Amygdala (tissue), 56 donors: ENCODE data around the gene HRAS.

Experiments
- DNase-seq, 56 donors: peaks; one replicate each; lab custom pipeline; 2025; lab: John Stamatoyannopoulos, UW

The HRAS gene

DNA sequence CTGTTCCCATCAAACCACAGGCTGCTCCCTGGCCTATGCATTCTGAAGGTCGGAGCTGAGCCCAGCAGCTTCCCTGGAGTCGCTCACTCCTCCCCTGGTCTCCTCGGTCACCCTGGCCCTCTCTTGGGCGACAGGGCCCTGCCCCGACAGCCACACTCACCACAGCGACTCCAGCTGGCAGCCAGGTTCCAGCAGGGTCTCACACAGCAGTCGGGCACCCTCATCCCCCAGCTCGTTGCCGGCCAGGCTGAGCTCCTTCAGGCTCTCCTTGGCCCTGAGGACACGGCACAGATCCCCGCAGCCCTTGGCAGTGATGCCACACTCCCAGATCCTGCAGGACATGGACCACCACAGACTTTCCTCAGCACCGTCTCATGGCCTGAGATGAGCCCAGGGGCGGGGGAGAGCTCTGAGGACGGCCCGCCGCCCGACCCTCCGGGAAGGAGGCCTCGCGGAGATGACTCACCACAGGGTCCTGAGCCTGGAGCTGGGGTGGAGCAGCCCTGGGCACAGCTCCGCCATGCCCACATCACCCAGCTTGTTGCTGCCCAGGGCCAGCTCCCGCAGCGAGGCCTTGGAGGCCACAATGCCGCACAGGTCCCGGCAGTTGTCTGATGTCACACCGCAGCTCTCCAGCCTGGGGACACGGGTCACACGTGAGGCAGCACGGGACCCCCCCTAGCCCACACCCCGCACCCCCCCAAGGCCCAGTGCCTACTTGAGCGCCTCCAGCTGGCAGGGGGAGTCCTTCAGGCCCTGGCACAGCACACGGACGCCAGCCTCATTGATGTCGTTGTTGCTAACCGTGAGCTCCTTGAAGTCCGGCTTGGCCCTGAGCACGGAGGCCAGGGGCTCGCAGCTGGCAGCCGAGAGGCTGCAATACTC lies 36.8 kb downstream of the HRAS start:
- DNase-seq, result no peak

- no peak for DNase-seq
These were observed 37.6 kb downstream of the HRAS start for GRCh38 chr11:497565-498296.

DNA sequence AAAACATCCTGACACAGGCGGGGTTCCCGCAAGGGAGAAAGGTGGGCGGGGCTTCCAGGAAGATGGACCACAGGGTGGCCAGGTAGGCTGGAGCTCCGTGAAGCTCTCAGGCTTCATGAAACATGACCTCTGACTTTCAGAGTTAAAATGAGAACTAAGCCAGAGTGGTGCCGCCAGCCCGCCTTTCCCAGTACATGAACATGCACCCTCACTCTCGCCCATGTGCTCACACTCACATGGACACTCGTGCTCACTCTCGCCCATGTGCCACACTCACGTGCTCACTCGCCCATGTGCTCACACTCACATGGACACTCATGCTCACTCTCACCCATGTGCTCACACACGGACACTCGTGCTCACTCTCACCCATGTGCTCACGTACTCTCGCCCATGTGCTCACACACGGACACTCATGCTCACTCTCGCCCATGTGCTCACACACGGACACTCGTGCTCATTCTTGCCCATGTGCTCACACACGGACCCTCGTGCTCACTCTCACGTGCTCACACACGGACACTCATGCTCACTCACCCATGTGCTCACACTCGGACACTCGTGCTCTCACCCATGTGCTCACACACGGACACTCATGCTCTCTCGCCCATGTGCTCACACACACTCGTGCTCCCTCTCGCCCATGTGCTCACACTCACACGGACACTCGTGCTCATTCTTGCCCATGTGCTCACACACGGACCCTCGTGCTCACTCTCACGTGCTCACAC lies 38.4 kb downstream of the HRAS start:
- peak in 1 of 56 donors; percentile 42 for DNase-seq

GRCh38 chr11:495537-495931 lies 39.8 kb downstream of the HRAS start:
- no peak for DNase-seq

DNA sequence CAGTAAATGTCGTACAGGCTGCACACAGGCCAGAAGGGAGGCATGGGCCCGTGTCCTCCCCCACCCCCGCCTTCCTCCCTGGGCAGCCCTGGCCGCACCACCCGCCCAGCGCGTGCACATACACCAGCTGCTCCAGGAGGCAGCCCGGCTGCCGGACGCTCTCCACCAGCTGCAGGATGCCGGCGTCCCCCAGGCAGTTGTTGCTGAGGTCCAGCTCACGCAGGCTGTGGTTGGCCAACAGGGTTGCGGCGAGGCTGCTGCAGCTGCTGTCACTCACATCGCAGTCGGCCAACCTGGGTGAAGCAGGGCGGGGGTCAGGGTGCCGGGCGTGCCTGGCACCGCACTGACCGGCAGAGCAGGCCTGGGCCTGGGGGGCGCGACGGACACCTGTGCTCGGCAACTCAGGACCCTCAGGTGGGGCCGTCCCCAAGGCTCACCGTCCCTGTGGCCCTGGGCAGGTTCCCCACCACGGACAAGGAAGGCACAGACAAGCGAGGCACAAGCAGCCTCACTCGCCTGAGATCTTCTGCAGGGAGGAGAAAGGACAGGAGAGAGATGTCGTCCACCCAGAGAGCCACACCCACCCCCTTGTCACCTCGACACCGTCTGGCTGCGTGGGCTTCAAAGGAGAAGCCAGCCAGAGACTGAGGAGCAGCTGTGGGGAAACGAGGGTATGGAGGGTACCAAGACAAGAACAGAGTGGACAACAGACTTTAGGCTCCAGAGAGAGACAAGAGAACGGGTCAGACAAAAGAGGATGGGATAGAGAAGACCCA lies 40.4 kb downstream of the HRAS start:
- peak in 52 of 56 donors; percentile 25 to 94 (median 73) for DNase-seq

GRCh38 chr11:492427-493226 lies 42.7 kb downstream of the HRAS start:
- no peak for DNase-seq

DNA sequence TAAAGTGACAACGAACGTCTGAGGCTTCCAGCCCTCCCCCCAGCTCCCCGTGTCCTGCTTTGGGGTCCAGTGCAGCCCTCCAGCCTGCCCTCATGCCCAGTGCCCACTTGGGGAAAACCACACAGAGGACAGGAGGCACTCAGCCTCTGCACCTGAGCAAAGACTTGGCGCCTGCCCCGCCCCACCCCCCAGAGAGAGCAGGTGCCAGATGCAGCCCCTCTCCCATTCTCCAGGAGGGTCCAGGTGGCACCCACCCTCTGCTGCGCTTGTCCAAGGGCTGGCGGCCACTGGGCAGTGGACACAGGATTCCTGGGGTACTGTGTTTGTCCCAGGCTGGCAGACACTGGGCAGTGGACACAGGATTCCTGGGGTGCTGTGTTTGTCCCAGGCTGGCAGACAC lies 44.0 kb downstream of the HRAS start:
- no peak for DNase-seq

DNA sequence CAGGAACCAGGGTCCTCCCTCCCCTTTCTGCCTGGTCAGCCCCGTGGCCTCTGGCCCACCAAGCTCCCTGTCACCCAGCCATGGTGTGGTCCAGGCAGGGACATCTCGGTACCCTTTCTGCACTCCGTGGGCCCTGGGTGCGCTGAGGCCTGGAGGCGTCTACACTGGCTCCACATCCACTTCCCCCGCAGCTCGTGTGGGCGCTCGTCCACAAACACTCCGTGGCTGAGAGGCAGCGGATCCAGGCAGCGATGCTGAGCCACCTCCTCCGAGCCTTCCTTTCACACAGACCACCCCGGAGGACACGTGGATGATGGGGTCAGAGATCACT lies 44.5 kb downstream of the HRAS start:
- no peak for DNase-seq

DNA sequence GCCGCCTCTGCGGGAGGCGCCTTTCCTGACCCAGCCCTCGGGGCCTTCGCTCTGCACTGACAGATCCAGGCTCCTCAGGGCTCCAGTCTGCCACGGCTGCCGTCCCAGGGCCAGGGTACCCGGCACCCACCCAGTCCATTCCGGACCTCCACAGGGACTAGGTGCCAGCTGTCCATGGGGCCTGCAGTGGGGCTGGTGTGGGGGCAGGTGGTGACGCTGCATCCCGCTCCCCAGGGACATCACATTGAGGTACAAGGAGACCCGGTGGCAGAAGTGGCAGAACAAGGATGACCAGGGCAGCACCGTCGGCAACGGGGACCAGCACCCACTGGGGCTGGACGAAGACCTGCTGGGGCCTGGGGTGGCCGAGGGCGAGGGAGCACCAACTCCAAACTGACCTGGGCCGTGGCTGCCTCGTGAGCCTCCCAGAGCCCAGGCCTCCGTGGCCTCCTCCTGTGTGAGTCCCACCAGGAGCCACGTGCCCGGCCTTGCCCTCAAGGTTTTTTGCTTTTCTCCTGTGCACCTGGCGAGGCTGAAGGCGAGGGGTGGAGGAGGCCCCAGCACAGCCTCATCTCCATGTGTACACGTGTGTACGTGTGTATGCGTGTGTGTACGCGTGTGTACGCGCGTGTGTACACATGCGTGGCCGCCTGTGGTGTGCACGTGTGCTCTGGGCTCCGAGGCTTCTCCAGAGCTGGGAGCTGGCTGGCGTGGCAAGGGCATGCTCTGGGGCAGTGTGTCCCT lies 45.0 kb downstream of the HRAS start:
- DNase-seq, result no peak

DNA sequence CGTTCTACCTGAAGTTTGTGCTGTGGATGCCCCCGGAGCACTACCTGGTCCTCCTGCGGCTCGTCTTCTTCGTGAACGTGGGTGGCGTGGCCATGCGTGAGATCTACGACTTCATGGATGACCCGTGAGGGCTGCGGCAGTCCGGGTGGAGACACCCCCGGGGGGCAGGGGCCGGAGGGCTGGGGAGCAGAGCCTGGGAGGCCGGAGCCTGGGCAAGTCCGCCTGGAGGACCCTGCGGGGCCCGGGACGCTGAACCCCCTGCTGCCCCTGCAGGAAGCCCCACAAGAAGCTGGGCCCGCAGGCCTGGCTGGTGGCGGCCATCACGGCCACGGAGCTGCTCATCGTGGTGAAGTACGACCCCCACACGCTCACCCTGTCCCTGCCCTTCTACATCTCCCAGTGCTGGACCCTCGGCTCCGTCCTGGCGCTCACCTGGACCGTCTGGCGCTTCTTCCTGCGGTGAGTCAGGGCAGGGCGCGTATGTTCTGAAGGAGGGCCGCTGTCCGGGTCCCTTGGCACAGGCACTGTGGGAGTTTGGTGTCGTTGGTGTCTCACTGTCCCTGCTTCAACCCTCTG lies 45.7 kb downstream of the HRAS start:
- DNase-seq, result no peak

- DNase-seq, result peak in 2 of 56 donors; percentile 25 to 47
These were observed 46.4 kb downstream of the HRAS start for GRCh38 chr11:488992-489391.

DNA sequence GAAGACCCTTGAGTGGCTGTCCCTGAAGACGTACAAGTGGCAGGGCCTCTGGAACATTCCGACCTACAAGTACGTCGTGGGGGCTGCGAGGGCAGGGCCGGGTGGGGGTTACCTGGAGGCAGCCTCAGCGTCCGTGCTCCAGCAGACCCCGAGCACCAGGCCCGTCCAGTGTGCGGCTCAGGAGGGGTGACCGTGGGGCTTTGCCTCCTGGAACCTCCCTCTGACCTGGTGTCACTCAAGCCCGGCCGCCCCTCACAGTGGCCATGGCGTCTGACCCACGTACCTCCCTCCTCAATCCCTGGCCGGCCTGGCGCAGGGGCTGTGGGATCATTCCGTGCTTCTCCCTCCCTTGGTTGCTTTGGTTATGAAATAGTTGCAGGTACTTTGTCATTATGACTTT lies 46.8 kb downstream of the HRAS start:
- no peak for DNase-seq

DNA sequence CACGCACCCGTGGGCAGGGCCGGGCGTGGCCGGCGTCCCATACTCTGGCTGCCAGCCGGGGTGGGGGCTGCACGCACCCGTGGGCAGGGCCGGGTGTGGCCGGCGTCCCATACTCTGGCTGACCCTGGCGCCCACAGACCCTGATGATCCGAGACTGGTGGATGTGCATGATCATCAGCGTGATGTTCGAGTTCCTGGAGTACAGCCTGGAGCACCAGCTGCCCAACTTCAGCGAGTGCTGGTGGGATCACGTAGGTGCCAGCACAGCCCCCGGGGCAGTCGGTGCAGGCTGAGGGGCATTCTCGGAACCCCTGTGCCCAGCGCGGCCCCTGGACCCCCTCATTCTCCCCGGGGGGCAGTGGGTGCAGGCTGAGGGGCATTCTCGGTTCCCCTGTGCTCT lies 47.3 kb downstream of the HRAS start:
- no peak for DNase-seq

GRCh38 chr11:487571-488021 lies 47.8 kb downstream of the HRAS start:
- no peak for DNase-seq

DNA sequence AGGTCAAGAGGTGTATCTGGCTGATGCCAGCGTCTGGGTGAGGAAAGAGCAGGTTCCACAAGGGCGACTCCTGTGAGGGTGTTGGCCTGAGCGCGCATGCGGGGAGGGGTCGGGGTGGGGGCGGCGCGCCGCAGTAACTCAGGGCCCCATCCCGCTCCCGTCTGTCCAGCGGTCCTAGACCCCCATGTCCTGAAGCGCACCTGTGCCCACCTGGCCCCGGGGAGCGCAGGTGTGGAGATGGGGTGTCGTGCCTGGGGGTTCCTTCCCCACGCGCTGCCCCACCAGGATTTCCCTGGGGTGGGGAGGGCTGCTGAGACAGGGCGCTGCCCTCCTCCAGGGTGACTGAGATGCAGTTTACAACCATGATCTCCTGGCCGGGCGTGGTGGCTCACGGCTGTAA lies 49.2 kb downstream of the HRAS start:
- no peak for DNase-seq

- DNase-seq, result no peak
These were observed 50.8 kb downstream of the HRAS start for GRCh38 chr11:484616-485015.
